H1 (cell line): ENCODE results near the gene IL3. TPM values are rescaled to one million over a fixed set of nuclear protein-coding genes. Genes with fewer than 3 reads are reported as not detected.

Experiments
- CTCF ChIA-PET: fragments of 300-600 bp; sonication (Branson Sonifier 250); formaldehyde crosslinking; loops from one replicate; lab custom pipeline; 2021; ENCODE audit not compliant: partially characterized antibody; lab: Charles Lee
- POLR2A ChIA-PET: fragments of 300-600 bp; sonication (Branson Sonifier 250); formaldehyde crosslinking; loops from one replicate; lab custom pipeline; 2021; ENCODE audit warnings: inconsistent platforms; ENCODE audit not compliant: partially characterized antibody; lab: Charles Lee
- DNase-seq, 2 experiments: peaks; one replicate each; pipeline versions ENCODE4 v3.0.0 to v3.0.0-alpha.2; 2010 to 2022; ENCODE audit warnings: low spot score in 2 of 2, low read depth in 1 of 2, mixed read lengths in 1 of 2
- FAIRE-seq: peaks from 2 replicates; lab custom pipeline; 2011; peaks lifted over from hg19 to GRCh38; lab: Jason Lieb, UNC
- H2AFZ ChIP-seq: 2 replicates; pipeline ENCODE4 v1.8.1; 2012; ENCODE audit warnings: low read length, inconsistent platforms
- H2AK5ac ChIP-seq: 2 replicates; pipeline ENCODE4 v1.6.1; 2013; ENCODE audit warnings: low read depth, low read length
- H2BK120ac ChIP-seq: replicated peaks from 2 replicates; pipeline ENCODE3; 2013; ENCODE audit warnings: low read depth, low read length, inconsistent platforms
- H2BK12ac ChIP-seq: 2 replicates; pipeline ENCODE4 v1.6.1; 2013; ENCODE audit warnings: low read depth, low read length
- H2BK15ac ChIP-seq: 2 replicates; pipeline ENCODE4 v1.6.1; 2013; ENCODE audit warnings: low read length
- H2BK20ac ChIP-seq: 2 replicates; pipeline ENCODE4 v1.6.1; 2013; ENCODE audit warnings: low read length
- H2BK5ac ChIP-seq: 2 replicates; pipeline ENCODE4 v1.6.1; 2013; ENCODE audit warnings: low read depth, low read length
- H3K14ac ChIP-seq: 2 replicates; pipeline ENCODE4 v1.6.1; 2013; ENCODE audit warnings: inconsistent platforms; ENCODE audit not compliant: insufficient read length
- H3K18ac ChIP-seq: 2 replicates; pipeline ENCODE4 v1.6.1; 2013; ENCODE audit warnings: low read length; ENCODE audit errors: extremely low read depth
- H3K23ac ChIP-seq: 2 replicates; pipeline ENCODE4 v1.6.1; 2013; ENCODE audit warnings: inconsistent platforms; ENCODE audit not compliant: insufficient read length
- H3K23me2 ChIP-seq: 2 replicates; pipeline ENCODE4 v1.6.1; 2013; ENCODE audit warnings: low read depth, low read length
- H3K27ac ChIP-seq: 2 replicates; pipeline ENCODE4 v1.6.1; 2011; ENCODE audit warnings: low read depth, low read length, inconsistent platforms
- H3K27me3 ChIP-seq, 4 experiments: replicated peaks in 1 of 4; 1 replicate in 1 of 4; 2 replicates in 3 of 4; pipeline versions ENCODE4 v1.6.1 to v1.8.1; 2011 to 2013; ENCODE audit warnings: low read length in 3 of 4, mild to moderate bottlenecking in 3 of 4, inconsistent platforms in 2 of 4, mixed read lengths in 2 of 4, moderate library complexity in 1 of 4; ENCODE audit not compliant: control insufficient read depth in 3 of 4, insufficient read depth in 3 of 4; ENCODE audit errors: extremely low read depth in 1 of 4
- H3K36me3 ChIP-seq, 4 experiments: 2 replicates each; pipeline versions ENCODE4 v1.6.1 to v1.8.1; 2011 to 2013; ENCODE audit warnings: mild to moderate bottlenecking in 4 of 4, low read length in 3 of 4, moderate library complexity in 2 of 4, control low read depth in 1 of 4, inconsistent platforms in 1 of 4; ENCODE audit not compliant: insufficient read depth in 4 of 4, control insufficient read depth in 2 of 4
- H3K4ac ChIP-seq: replicated peaks from 2 replicates; pipeline ENCODE3; 2013; ENCODE audit warnings: low read length, low read depth, mixed read lengths, inconsistent platforms; ENCODE audit not compliant: insufficient read length
- H3K4me1 ChIP-seq, 4 experiments: replicated peaks in 1 of 4; 1 replicate in 1 of 4; 2 replicates in 3 of 4; pipeline versions ENCODE4 v1.6.1 to v1.8.1; 2011 to 2013; ENCODE audit warnings: low read length in 3 of 4, inconsistent platforms in 2 of 4, mixed read lengths in 1 of 4; ENCODE audit not compliant: insufficient read depth in 4 of 4, control insufficient read depth in 3 of 4
- H3K4me2 ChIP-seq, 2 experiments: 2 replicates each; pipeline versions ENCODE4 v1.6.1 to v1.8.1; 2011 to 2013; ENCODE audit warnings: low read depth in 2 of 2, low read length in 2 of 2, control low read depth in 1 of 2, inconsistent platforms in 1 of 2, mild to moderate bottlenecking in 1 of 2; ENCODE audit not compliant: insufficient read depth in 1 of 2
- H3K4me3 ChIP-seq, 4 experiments: fragments of 200-600, 300-600 bp in 1 of 4; sonication (generic), shearing (Covaris generic), sonication (Bioruptor Twin) in 1 of 4; 2 replicates each; pipeline versions ENCODE4 v1.5.1 to v1.8.1; 2011 to 2016; ENCODE audit warnings: low read length in 4 of 4, low read depth in 3 of 4, control low read depth in 2 of 4, inconsistent platforms in 2 of 4, mild to moderate bottlenecking in 2 of 4, mixed read lengths in 1 of 4, moderate library complexity in 1 of 4; ENCODE audit not compliant: insufficient read depth in 2 of 4; ENCODE audit errors: extremely low read depth in 1 of 4
- H3K56ac ChIP-seq: replicated peaks from 2 replicates; pipeline ENCODE3; 2013; ENCODE audit warnings: low read depth, mild to moderate bottlenecking, mixed read lengths, low read length, inconsistent platforms; ENCODE audit not compliant: insufficient read length
- H3K79me1 ChIP-seq: 2 replicates; pipeline ENCODE4 v1.6.1; 2013; ENCODE audit warnings: low read depth, low read length, control low read depth
- H3K79me2 ChIP-seq, 2 experiments: 2 replicates each; pipeline versions ENCODE4 v1.6.1 to v1.8.1; 2012 to 2013; ENCODE audit warnings: low read length in 2 of 2, mild to moderate bottlenecking in 2 of 2, inconsistent platforms in 1 of 2; ENCODE audit not compliant: insufficient read depth in 2 of 2, control insufficient read depth in 1 of 2
- H3K9ac ChIP-seq, 4 experiments: replicated peaks in 1 of 4; 1 replicate in 1 of 4; 2 replicates in 3 of 4; pipeline versions ENCODE4 v1.6.1 to v1.8.1; 2011 to 2013; ENCODE audit warnings: low read depth in 3 of 4, low read length in 3 of 4, control low read depth in 2 of 4, mild to moderate bottlenecking in 2 of 4, moderate library complexity in 2 of 4, inconsistent platforms in 1 of 4; ENCODE audit errors: extremely low read depth in 1 of 4
- H3K9me3 ChIP-seq, 2 experiments: 2 replicates each; pipeline versions ENCODE4 v1.6.1 to v1.8.1; 2012 to 2013; ENCODE audit warnings: mild to moderate bottlenecking in 2 of 2, moderate library complexity in 2 of 2, control low read depth in 1 of 2, inconsistent platforms in 1 of 2, low read depth in 1 of 2, low read length in 1 of 2, mixed read lengths in 1 of 2; ENCODE audit not compliant: insufficient read depth in 2 of 2
- H4K20me1 ChIP-seq, 2 experiments: replicated peaks in 1 of 2; 2 replicates each; pipeline versions ENCODE3 to v1.8.1; 2011 to 2013; ENCODE audit warnings: inconsistent platforms in 2 of 2, low read length in 2 of 2, mild to moderate bottlenecking in 1 of 2; ENCODE audit not compliant: insufficient read depth in 2 of 2, control insufficient read depth in 1 of 2
- H4K5ac ChIP-seq: 2 replicates; pipeline ENCODE4 v1.6.1; 2013; ENCODE audit warnings: low read length, low read depth, mixed read lengths, inconsistent platforms; ENCODE audit not compliant: insufficient read length
- H4K8ac ChIP-seq: 2 replicates; pipeline ENCODE4 v1.8.0; 2013; ENCODE audit warnings: mild to moderate bottlenecking, moderate library complexity, low read length, inconsistent platforms; ENCODE audit not compliant: insufficient read depth; ENCODE audit errors: extremely low read depth
- H4K91ac ChIP-seq: replicated peaks from 2 replicates; pipeline ENCODE3; 2013; ENCODE audit warnings: low read length, mixed read lengths, inconsistent platforms; ENCODE audit not compliant: insufficient read length
- CTBP2 ChIP-seq: IDR thresholded peaks from 2 replicates; pipeline ENCODE4 v1.7.0; 2011; ENCODE audit warnings: borderline replicate concordance, mild to moderate bottlenecking, moderate library complexity, mixed read lengths, low read length; ENCODE audit not compliant: insufficient read depth, insufficient read length
- EGR1 ChIP-seq: IDR thresholded peaks from 2 replicates; pipeline ENCODE4 v1.6.1; 2011; ENCODE audit warnings: low read depth, low read length, borderline replicate concordance
- POLR2AphosphoS5 ChIP-seq: IDR thresholded peaks from 2 replicates; pipeline ENCODE4 v1.6.1; 2011; ENCODE audit warnings: low read depth, low read length
- WGBS, 2 experiments: shearing (Covaris generic) in 1 of 2; methylation state at CpG; one replicate each; pipeline versions ENCODE4 v1.1.6 to v1.1.7; 2013 to 2015; ENCODE audit warnings: low lambda C conversion rate in 2 of 2, mixed read lengths in 2 of 2, inconsistent platforms in 1 of 2, low coverage in 1 of 2, missing lambda C conversion rate in 1 of 2; ENCODE audit not compliant: insufficient replicate concordance in 2 of 2, insufficient coverage in 1 of 2, insufficient read length in 1 of 2; ENCODE audit errors: extremely low coverage in 1 of 2, missing lambda C conversion rate in 1 of 2; 5-methylcytosine and 5-hydroxymethylcytosine counted together
- polyA plus RNA-seq, 7 experiments: library from polyadenylated mRNA; depleted of rRNA in 3 of 7; stranded (reverse) in 5 of 7; unstranded in 2 of 7; fragments of >200 nt in 5 of 7; fragments of 200-250 nt in 2 of 7; gene quantifications; 1 replicate in 5 of 7; 2 replicates in 1 of 7; 4 replicates in 1 of 7; pipeline versions ENCODE4 v1.2.1 to v1.2.3, GENCODE V29; 2011 to 2013; ENCODE audit warnings: missing spikeins in 2 of 7, mixed read lengths in 2 of 7
- total RNA-seq: library from RNA; stranded (reverse); fragmentation: NEBNext Ultra II Directional; extraction: Animal tissue kit (Norgen Biotek cat#: 25700); gene quantifications from 2 replicates; pipeline ENCODE4 v1.2.1, GENCODE V29; 2021

IL3 gene
- total and polyA plus RNA-seq, 2 of the 8 experiments (the other 6 are each of a cell fraction or from before 2014, with no cell fraction given), result not detected

GRCh38 chr5:132054031-132054696 is 6.3 kb upstream of the IL3 start:
- no peak for FAIRE-seq
- H4K5ac ChIP-seq, result no peak overlapping the region
- H3K9me3 ChIP-seq, result no peaks in the 10 kb centered on the region
- no peak overlapping the region for H3K4ac ChIP-seq
- no peak overlapping the region for H2BK12ac ChIP-seq
- H2AK5ac ChIP-seq, result no peak overlapping the region
- H4K91ac ChIP-seq, result no peak overlapping the region
- ChIA-PET CTCF (interaction anchor here (1.0 to 4.3 kb wide), 4 partner anchors 10 to 244 kb away, joined by 3 to 31 read pairs (median 5); no protein-coding TSS in a partner anchor), POLR2A (no interaction called here)
- no peak overlapping the region for H2BK20ac ChIP-seq
- no peaks in the 10 kb centered on the region for H3K23me2 ChIP-seq
- H3K27ac ChIP-seq, result no peak overlapping the region
- no peak overlapping the region for H3K4me3 ChIP-seq
- DNase-seq, result no peak
- H4K8ac ChIP-seq, result no peak overlapping the region
- no peak overlapping the region for H3K9ac ChIP-seq
- no peaks in the 10 kb centered on the region for H3K27me3 ChIP-seq
- no peak overlapping the region for H2BK15ac ChIP-seq
- H2BK120ac ChIP-seq, result no peak overlapping the region
- no peaks in the 10 kb centered on the region for H3K79me1 ChIP-seq
- H3K36me3 ChIP-seq, result no peaks in the 10 kb centered on the region
- no peaks in the 10 kb centered on the region for H3K79me2 ChIP-seq
- no peak overlapping the region for H3K56ac ChIP-seq
- H2BK5ac ChIP-seq, result no peak overlapping the region
- no peak overlapping the region for H3K4me2 ChIP-seq
- no peak overlapping the region for H3K23ac ChIP-seq
- H3K14ac ChIP-seq, result no peak overlapping the region
- no peaks in the 10 kb centered on the region; a peak in 1 of 7 replicates for H3K4me1 ChIP-seq
- no peaks in the 10 kb centered on the region for H4K20me1 ChIP-seq
- no peak overlapping the region for H2AFZ ChIP-seq
- 88% methylated on average over 10 of the region's 10 CpGs; no CpG with 5 or more reads in 1 of the 2 experiments for WGBS, 2 experiments
- H3K18ac ChIP-seq, result no peak overlapping the region
- TF ChIP-seq CTBP2 (no peak), POLR2AphosphoS5 (no peak), EGR1 (no peak)
